ENCODE measurements around the gene RND3.

Gene RND3

GRCh38 chr2:150480241-150480640 lies 7.2 kb downstream of the RND3 start:
- Histone ChIP-seq H3K23ac (ENCODE audit: low read length) (no peak overlapping the region), H3K36me3 (ENCODE audit: control insufficient read depth in 1 of 2, insufficient read depth in 2 of 2, low read length in 2 of 2) (peaks cover 0 to 6% of the 10 kb centered on the region in 2 experiments), H3K27ac (ENCODE audit: low read depth, low read length) (peak overlapping the region; percentile 19), H3K4ac (ENCODE audit: low read depth, low read length) (no peak overlapping the region), H3K4me3 (ENCODE audit: low read depth, low read length) (no peak overlapping the region), H3K9ac (ENCODE audit: low read length) (no peak overlapping the region), H2AK5ac (ENCODE audit: low read length) (no peak overlapping the region), H3K9me3 (ENCODE audit: insufficient read depth, low read depth, low read length) (no peaks in the 10 kb centered on the region), H2AFZ (ENCODE audit: insufficient read depth, low read length, poor library complexity) (no peak overlapping the region), H3K14ac (ENCODE audit: low read length) (no peak overlapping the region), H2BK12ac (ENCODE audit: low read length) (no peak overlapping the region), H3K18ac (ENCODE audit: low read length) (no peak overlapping the region), H3K79me1 (ENCODE audit: low read length) (peaks cover 10% of the 10 kb centered on the region), H3K4me1 (ENCODE audit: control insufficient read depth in 1 of 2, insufficient read depth in 2 of 2, low read length in 2 of 2) (peaks cover 8 to 17% of the 10 kb centered on the region in 2 experiments), H2BK5ac (ENCODE audit: low read depth, low read length, poor library complexity) (no peak overlapping the region), H4K12ac (ENCODE audit: low read depth, low read length) (no peak overlapping the region), H3K27me3 (ENCODE audit: insufficient read depth, low read length) (no peaks in the 10 kb centered on the region), H2BK120ac (ENCODE audit: insufficient read depth, low read length, poor library complexity) (no peak overlapping the region), H4K8ac (ENCODE audit: low read depth, low read length) (no peak overlapping the region), H3K4me2 (ENCODE audit: low read length) (no peak overlapping the region), H4K91ac (ENCODE audit: low read depth, low read length) (no peak overlapping the region), H3K79me2 (ENCODE audit: control insufficient read depth, insufficient read depth, low read length, poor library complexity) (peaks cover 3% of the 10 kb centered on the region)
- no CpG with 5 or more reads among the region's 5 CpGs for WGBS (ENCODE audit: extremely low coverage, insufficient coverage, insufficient read length)
- peak; percentile 21 to 71 for DNase-seq

DNA sequence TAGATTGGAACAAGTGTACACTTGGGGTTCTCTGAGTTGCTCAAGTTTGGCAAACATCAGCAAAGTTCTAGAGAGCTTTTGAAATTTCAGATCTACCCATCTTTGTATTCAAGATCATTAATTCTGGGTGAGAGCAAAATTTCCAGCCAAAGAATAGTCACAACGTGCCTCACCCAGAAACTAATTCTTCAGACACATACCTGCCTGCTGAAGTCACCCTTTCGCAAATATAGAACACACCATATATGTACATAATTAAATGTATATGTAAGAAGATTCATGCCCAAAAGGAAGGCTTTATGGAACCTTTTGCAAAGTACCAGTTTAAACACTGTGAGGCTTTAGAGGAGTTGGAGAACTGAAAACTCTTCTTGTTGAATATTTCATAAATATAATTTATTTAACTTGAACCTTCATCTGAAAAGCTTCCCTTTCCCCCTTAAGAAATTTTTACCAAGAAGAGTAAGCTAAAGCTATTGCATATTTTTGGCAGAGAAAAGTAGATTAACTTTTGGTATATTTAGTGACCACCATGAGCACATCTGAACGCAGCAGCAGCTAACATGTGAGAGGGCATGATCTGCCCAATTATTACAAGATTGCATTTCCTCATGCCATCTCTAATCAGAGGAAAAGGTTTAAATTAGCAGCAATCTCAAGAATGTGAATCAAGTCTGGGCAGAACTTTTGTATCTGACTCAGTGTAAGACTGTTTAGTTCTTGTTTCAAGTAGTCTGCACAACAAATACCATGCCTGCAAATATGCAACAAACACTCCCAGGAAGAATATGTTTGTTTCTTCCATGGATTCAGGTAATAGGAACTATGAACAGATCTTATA lies 8.2 kb downstream of the RND3 start:
- Histone ChIP-seq H3K27me3 (ENCODE audit: insufficient read depth, low read length) (no peaks in the 10 kb centered on the region), H2AK5ac (ENCODE audit: low read length) (no peak overlapping the region), H2AFZ (ENCODE audit: insufficient read depth, low read length, poor library complexity) (no peak overlapping the region), H3K27ac (ENCODE audit: low read depth, low read length) (peak overlapping the region; percentile 78), H3K4me1 (ENCODE audit: control insufficient read depth in 1 of 2, insufficient read depth in 2 of 2, low read length in 2 of 2) (peaks cover 8 to 10% of the 10 kb centered on the region in 2 experiments), H2BK120ac (ENCODE audit: insufficient read depth, low read length, poor library complexity) (no peak overlapping the region), H3K14ac (ENCODE audit: low read length) (no peak overlapping the region), H3K23ac (ENCODE audit: low read length) (no peak overlapping the region), H3K9ac (ENCODE audit: low read length) (no peak overlapping the region), H3K18ac (ENCODE audit: low read length) (no peak overlapping the region), H4K8ac (ENCODE audit: low read depth, low read length) (no peak overlapping the region), H3K79me1 (ENCODE audit: low read length) (peaks cover 9% of the 10 kb centered on the region), H3K4me2 (ENCODE audit: low read length) (no peak overlapping the region), H3K79me2 (ENCODE audit: control insufficient read depth, insufficient read depth, low read length, poor library complexity) (no peaks in the 10 kb centered on the region), H3K9me3 (ENCODE audit: insufficient read depth, low read depth, low read length) (no peaks in the 10 kb centered on the region), H4K91ac (ENCODE audit: low read depth, low read length) (no peak overlapping the region), H2BK5ac (ENCODE audit: low read depth, low read length, poor library complexity) (peak overlapping the region; percentile 56), H3K4ac (ENCODE audit: low read depth, low read length) (no peak overlapping the region), H4K12ac (ENCODE audit: low read depth, low read length) (no peak overlapping the region), H2BK12ac (ENCODE audit: low read length) (no peak overlapping the region), H3K4me3 (ENCODE audit: low read depth, low read length) (no peak overlapping the region), H3K36me3 (ENCODE audit: control insufficient read depth in 1 of 2, insufficient read depth in 2 of 2, low read length in 2 of 2) (peaks cover 0 to 6% of the 10 kb centered on the region in 2 experiments)
- peak; percentile 33 to 76 for DNase-seq
- WGBS (ENCODE audit: extremely low coverage, insufficient coverage, insufficient read length) = no CpG with 5 or more reads among the region's 3 CpGs

DNA sequence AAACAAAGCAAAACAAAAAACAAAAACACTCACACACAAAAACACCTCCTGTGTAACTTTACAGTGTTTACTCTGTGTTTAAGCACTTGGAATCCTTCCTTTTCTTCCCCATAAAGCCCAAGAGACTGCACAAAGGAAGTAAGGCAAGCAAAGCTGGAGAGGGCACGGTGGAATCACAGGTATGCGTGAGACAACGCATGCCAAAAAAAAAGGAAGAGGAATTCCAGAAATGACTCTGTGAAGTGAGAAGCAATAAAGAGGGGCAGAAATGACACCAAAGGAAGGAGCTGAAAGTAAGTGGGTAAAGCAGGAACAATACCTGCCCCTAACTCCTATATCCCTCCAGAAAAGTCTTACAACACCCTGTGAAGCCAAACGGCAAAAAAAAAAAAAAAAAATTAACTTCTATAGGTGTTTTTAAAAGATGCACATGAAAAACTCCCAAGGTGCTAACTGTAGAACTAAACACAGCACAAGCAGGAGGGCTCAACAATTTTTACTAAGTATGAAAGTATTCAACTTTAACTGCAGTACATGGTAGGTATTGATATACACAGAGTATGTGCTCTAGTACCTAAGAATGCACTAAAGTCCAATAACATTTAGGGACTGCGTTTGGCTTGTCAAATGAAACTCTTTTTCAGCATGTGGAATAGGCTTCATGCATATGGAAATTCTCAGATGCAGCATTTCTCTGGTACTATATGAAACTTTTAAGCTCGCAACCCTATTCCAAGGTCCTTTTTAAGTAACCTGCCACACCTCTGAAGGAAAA lies 9.1 kb downstream of the RND3 start:
- no CpG with 5 or more reads among the region's 6 CpGs for WGBS (ENCODE audit: extremely low coverage, insufficient coverage, insufficient read length)
- no peak overlapping the region for H4K91ac ChIP-seq (ENCODE audit: low read depth, low read length)
- no peak overlapping the region for H3K18ac ChIP-seq (ENCODE audit: low read length)
- no peak overlapping the region for H2AK5ac ChIP-seq (ENCODE audit: low read length)
- no peak overlapping the region for H2AFZ ChIP-seq (ENCODE audit: insufficient read depth, low read length, poor library complexity)
- H3K4ac ChIP-seq (ENCODE audit: low read depth, low read length) = no peak overlapping the region
- H3K23ac ChIP-seq (ENCODE audit: low read length) = no peak overlapping the region
- H3K36me3 ChIP-seq (ENCODE audit: control insufficient read depth in 1 of 2, insufficient read depth in 2 of 2, low read length in 2 of 2) = peaks cover 4 to 11% of the 10 kb centered on the region in 2 experiments
- peaks cover 9% of the 10 kb centered on the region for H3K79me1 ChIP-seq (ENCODE audit: low read length)
- no peak overlapping the region for H2BK12ac ChIP-seq (ENCODE audit: low read length)
- no peak overlapping the region for H2BK5ac ChIP-seq (ENCODE audit: low read depth, low read length, poor library complexity)
- no peak overlapping the region for H4K8ac ChIP-seq (ENCODE audit: low read depth, low read length)
- H3K4me1 ChIP-seq (ENCODE audit: control insufficient read depth in 1 of 2, insufficient read depth in 2 of 2, low read length in 2 of 2) = peaks cover 8 to 13% of the 10 kb centered on the region in 2 experiments
- H3K79me2 ChIP-seq (ENCODE audit: control insufficient read depth, insufficient read depth, low read length, poor library complexity) = no peaks in the 10 kb centered on the region
- peak in 1 of 2 donors; percentile 68 for DNase-seq
- no peak overlapping the region for H3K9ac ChIP-seq (ENCODE audit: low read length)
- no peak overlapping the region for H2BK120ac ChIP-seq (ENCODE audit: insufficient read depth, low read length, poor library complexity)
- H3K14ac ChIP-seq (ENCODE audit: low read length) = no peak overlapping the region
- no peak overlapping the region for H3K4me3 ChIP-seq (ENCODE audit: low read depth, low read length)
- H3K9me3 ChIP-seq (ENCODE audit: insufficient read depth, low read depth, low read length) = no peaks in the 10 kb centered on the region
- H3K4me2 ChIP-seq (ENCODE audit: low read length) = peak overlapping the region; percentile 25
- H4K12ac ChIP-seq (ENCODE audit: low read depth, low read length) = no peak overlapping the region
- peak overlapping the region; percentile 45 for H3K27ac ChIP-seq (ENCODE audit: low read depth, low read length)
- no peaks in the 10 kb centered on the region for H3K27me3 ChIP-seq (ENCODE audit: insufficient read depth, low read length)

- H2BK120ac ChIP-seq (ENCODE audit: insufficient read depth, low read length, poor library complexity) = no peak overlapping the region
- H2AK5ac ChIP-seq (ENCODE audit: low read length) = no peak overlapping the region
- no peaks in the 10 kb centered on the region for H3K27me3 ChIP-seq (ENCODE audit: insufficient read depth, low read length)
- no peak overlapping the region for H3K9ac ChIP-seq (ENCODE audit: low read length)
- no peak overlapping the region for H3K27ac ChIP-seq (ENCODE audit: low read depth, low read length)
- no peak overlapping the region for H3K18ac ChIP-seq (ENCODE audit: low read length)
- no peak overlapping the region for H2AFZ ChIP-seq (ENCODE audit: insufficient read depth, low read length, poor library complexity)
- H3K23ac ChIP-seq (ENCODE audit: low read length) = no peak overlapping the region
- H4K91ac ChIP-seq (ENCODE audit: low read depth, low read length) = no peak overlapping the region
- H3K36me3 ChIP-seq (ENCODE audit: control insufficient read depth in 1 of 2, insufficient read depth in 2 of 2, low read length in 2 of 2) = peaks cover 6 to 13% of the 10 kb centered on the region in 2 experiments
- WGBS (ENCODE audit: extremely low coverage, insufficient coverage, insufficient read length) = no CpG with 5 or more reads among the region's 3 CpGs
- peak overlapping the region; percentile 75 for H3K4ac ChIP-seq (ENCODE audit: low read depth, low read length)
- H3K14ac ChIP-seq (ENCODE audit: low read length) = no peak overlapping the region
- no peaks in the 10 kb centered on the region for H3K9me3 ChIP-seq (ENCODE audit: insufficient read depth, low read depth, low read length)
- no peak overlapping the region for H3K4me3 ChIP-seq (ENCODE audit: low read depth, low read length)
- no peak overlapping the region for H4K12ac ChIP-seq (ENCODE audit: low read depth, low read length)
- no peaks in the 10 kb centered on the region for H3K79me2 ChIP-seq (ENCODE audit: control insufficient read depth, insufficient read depth, low read length, poor library complexity)
- no peak for DNase-seq
- H2BK12ac ChIP-seq (ENCODE audit: low read length) = no peak overlapping the region
- H3K4me1 ChIP-seq (ENCODE audit: control insufficient read depth in 1 of 2, insufficient read depth in 2 of 2, low read length in 2 of 2) = peaks cover 8 to 13% of the 10 kb centered on the region in 2 experiments
- H2BK5ac ChIP-seq (ENCODE audit: low read depth, low read length, poor library complexity) = no peak overlapping the region
- no peak overlapping the region for H4K8ac ChIP-seq (ENCODE audit: low read depth, low read length)
- H3K79me1 ChIP-seq (ENCODE audit: low read length) = peaks cover 9% of the 10 kb centered on the region
- H3K4me2 ChIP-seq (ENCODE audit: low read length) = peak overlapping the region; percentile 24
Measured at GRCh38 chr2:150477347-150477746, 10.1 kb downstream of the RND3 start.
